ENCODE measurements around the gene UPF1. TPM values are rescaled to one million over a fixed set of nuclear protein-coding genes. Genes with fewer than 3 reads are reported as not detected.

UPF1 gene
- total and polyA plus RNA-seq, 8 donors: 26.3 to 54.4 (median 37.5) TPM

GRCh38 chr19:18794029-18794313 lies 37.8 kb upstream of the UPF1 start:
- Histone ChIP-seq H3K4me3 (no peak overlapping the region), H3K9me3 (no peaks in the 10 kb centered on the region), H3K4me1 (no peaks in the 10 kb centered on the region), H3K27ac (no peak overlapping the region), H3K36me3 (no peaks in the 10 kb centered on the region), H3K27me3 (peaks cover 0 to 12% (median 0%) of the 10 kb centered on the region in 4 donors)
- ATAC-seq: no peak
- no peak for TF ChIP-seq CTCF (IDR thresholded peaks at IDR 0.05)
- intact Hi-C loops (cut with DNase I): no loop called here
- no peak for FAIRE-seq
- no peak for DNase-seq
- WGBS, 2 donors: 65 to 78% methylated on average over 5 of the region's 5 CpGs

- Histone ChIP-seq H3K4me3 (no peak overlapping the region), H3K9me3 (no peaks in the 10 kb centered on the region), H3K27me3 (peaks cover 0 to 10% (median 0%) of the 10 kb centered on the region in 4 donors), H3K27ac (no peak overlapping the region), H3K36me3 (no peaks in the 10 kb centered on the region), H3K4me1 (no peaks in the 10 kb centered on the region)
- FAIRE-seq: no peak
- intact Hi-C loops (cut with DNase I): no loop called here
- no peak for TF ChIP-seq CTCF (IDR thresholded peaks at IDR 0.05)
- no peak for ATAC-seq
- no peak for DNase-seq
- WGBS, 2 donors: 86 to 93% methylated on average over 6 of the region's 6 CpGs
These were observed 37.1 kb upstream of the UPF1 start for GRCh38 chr19:18794692-18795091.

GRCh38 chr19:18795540-18795939 lies 36.2 kb upstream of the UPF1 start:
- no peak for FAIRE-seq
- H3K4me1 ChIP-seq: no peaks in the 10 kb centered on the region
- peak in 2 of 4 donors; percentile 14 for ATAC-seq
- no peaks in the 10 kb centered on the region for H3K9me3 ChIP-seq
- no peak for DNase-seq
- H3K27ac ChIP-seq: no peak overlapping the region
- H3K27me3 ChIP-seq: peaks cover 0 to 10% (median 0%) of the 10 kb centered on the region in 4 donors
- H3K36me3 ChIP-seq: no peaks in the 10 kb centered on the region
- no peak for TF ChIP-seq CTCF (IDR thresholded peaks at IDR 0.05)
- 33 to 34% methylated on average over 21 of the region's 21 CpGs for WGBS, 2 donors
- intact Hi-C loops (cut with DNase I): no loop called here
- no peak overlapping the region for H3K4me3 ChIP-seq

- 68 to 80% methylated on average over 2 of the region's 2 CpGs for WGBS, 2 donors
- Histone ChIP-seq H3K27me3 (peaks cover 0 to 3% (median 0%) of the 10 kb centered on the region in 4 donors), H3K27ac (no peak overlapping the region), H3K9me3 (no peaks in the 10 kb centered on the region), H3K36me3 (no peaks in the 10 kb centered on the region), H3K4me3 (no peak overlapping the region), H3K4me1 (no peaks in the 10 kb centered on the region)
- intact Hi-C loops (cut with DNase I): no loop called here
- no peak for TF ChIP-seq CTCF (IDR thresholded peaks at IDR 0.05)
- FAIRE-seq (no peak), ATAC-seq (no peak), DNase-seq (no peak)
These were observed 35.5 kb upstream of the UPF1 start for GRCh38 chr19:18796239-18796638.

- Histone ChIP-seq H3K9me3 (no peaks in the 10 kb centered on the region), H3K27ac (no peak overlapping the region), H3K36me3 (no peaks in the 10 kb centered on the region), H3K4me1 (no peaks in the 10 kb centered on the region), H3K27me3 (no peaks in the 10 kb centered on the region), H3K4me3 (no peak overlapping the region)
- FAIRE-seq: no peak
- intact Hi-C loops (cut with DNase I): no loop called here
- WGBS, 2 donors: 36 to 37% methylated on average over 21 to 22 of the region's 22 CpGs
- DNase-seq: no peak
- TF ChIP-seq CTCF (IDR thresholded peaks at IDR 0.05): no peak
- peak in 3 of 4 donors; percentile 35 to 78 (median 69) for ATAC-seq
These were observed 33.1 kb upstream of the UPF1 start for GRCh38 chr19:18798384-18799352.

All from pancreas (tissue), 10 donors.